Measurements from ENCODE around the gene PRPS2.

DNA sequence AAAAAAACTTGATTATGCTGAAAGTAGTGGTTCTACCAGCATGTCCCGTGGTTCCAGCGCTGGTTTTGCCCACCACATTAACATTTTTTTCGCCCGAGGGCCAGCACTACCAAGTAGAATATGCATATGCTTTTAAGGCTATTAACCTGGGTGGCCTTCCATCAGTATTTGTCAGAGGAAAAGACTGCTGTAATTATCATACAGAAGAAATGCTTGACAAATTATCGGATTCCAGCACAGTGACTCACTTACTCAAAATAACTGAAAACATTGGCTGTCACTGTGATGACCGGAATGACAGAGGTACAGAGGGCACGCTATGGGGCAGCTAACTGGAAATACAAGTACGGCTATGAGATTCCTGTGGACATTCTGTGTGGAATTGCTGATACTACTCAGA, 34.6 kb downstream of the PRPS2 start:
- TF ChIP-seq, protein P1, sequence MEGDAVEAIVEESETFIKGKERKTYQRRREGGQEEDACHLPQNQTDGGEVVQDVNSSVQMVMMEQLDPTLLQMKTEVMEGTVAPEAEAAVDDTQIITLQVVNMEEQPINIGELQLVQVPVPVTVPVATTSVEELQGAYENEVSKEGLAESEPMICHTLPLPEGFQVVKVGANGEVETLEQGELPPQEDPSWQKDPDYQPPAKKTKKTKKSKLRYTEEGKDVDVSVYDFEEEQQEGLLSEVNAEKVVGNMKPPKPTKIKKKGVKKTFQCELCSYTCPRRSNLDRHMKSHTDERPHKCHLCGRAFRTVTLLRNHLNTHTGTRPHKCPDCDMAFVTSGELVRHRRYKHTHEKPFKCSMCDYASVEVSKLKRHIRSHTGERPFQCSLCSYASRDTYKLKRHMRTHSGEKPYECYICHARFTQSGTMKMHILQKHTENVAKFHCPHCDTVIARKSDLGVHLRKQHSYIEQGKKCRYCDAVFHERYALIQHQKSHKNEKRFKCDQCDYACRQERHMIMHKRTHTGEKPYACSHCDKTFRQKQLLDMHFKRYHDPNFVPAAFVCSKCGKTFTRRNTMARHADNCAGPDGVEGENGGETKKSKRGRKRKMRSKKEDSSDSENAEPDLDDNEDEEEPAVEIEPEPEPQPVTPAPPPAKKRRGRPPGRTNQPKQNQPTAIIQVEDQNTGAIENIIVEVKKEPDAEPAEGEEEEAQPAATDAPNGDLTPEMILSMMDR (IDR thresholded peaks at IDR 0.05) = no peak
- TF ChIP-seq POLR2A (IDR thresholded peaks at IDR 0.05) (no peak), POLR2AphosphoS5 (IDR thresholded peaks at IDR 0.05) (no peak)

Measured in prostate gland (tissue), 2 donors.